ENCODE measurements around the gene ADAMTS13. TPM values are rescaled to one million over a fixed set of nuclear protein-coding genes. Genes with fewer than 3 reads are reported as not detected.

The ADAMTS13 gene
- total RNA-seq, 1 donor from 2014 or later, result 3.5 TPM

DNA sequence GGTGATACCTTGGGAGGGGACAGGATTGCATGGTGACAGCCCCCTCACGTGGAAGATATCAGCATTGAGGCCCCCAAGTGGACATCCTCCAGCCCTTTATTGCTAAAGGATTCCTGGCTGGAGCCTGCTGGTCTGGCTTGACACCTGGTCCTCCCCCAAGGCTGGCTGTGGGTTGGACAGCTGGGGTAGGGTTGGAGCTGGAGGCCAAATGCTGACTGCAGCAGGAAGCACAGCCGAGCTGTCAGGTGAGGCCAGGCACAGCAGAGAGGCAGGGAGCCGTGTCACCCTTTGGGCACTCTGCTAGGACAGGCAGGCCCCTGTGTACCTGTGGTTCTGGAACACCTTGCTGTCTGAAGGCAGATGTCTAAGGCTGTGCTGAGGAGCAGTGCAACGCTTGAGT, 39.8 kb downstream of the ADAMTS13 start:
- H3K4me1 ChIP-seq, result peaks cover 0 to 12% of the 10 kb centered on the region in 2 donors
- intact Hi-C loops (cut with DNase I), result no loop called here

DNA sequence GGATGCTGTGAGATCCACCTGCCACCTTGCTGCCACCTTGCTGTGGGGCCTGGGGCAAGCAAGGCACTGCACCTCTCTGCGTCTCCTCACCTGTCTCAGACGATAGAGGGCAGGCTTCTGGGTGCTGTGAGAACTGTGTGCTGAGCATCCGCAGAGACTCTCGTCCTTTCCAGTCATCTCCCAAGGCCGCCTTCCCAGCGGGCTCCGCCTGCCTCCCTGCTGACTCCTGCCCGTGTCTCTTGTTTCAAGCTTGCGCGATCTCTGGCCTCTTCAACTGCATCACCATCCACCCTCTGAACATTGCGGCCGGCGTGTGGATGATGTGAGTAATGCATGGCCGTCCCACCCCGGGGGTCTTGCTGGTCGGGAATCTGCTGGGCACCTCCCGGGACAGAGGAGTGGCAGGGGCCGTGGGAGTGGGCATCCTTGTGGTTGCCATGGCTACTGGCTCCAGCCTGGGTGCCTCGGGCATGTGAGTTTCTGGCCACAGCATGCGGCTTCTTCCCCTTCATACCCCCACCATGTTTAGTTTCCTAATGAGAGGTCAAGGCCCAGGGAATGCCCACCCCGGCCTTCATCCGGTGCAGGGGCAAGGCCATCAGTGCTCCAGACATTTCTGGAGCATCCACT, 41.2 kb downstream of the ADAMTS13 start:
- Histone ChIP-seq H3K27me3 (no peaks in the 10 kb centered on the region), H3K36me3 (peaks cover 12% of the 10 kb centered on the region in 2 donors), H3K4me1 (peaks cover 0 to 12% of the 10 kb centered on the region in 2 donors), H3K27ac (no peak overlapping the region), H3K4me3 (no peak overlapping the region), H3K9me3 (no peaks in the 10 kb centered on the region)
- TF ChIP-seq, protein P1, sequence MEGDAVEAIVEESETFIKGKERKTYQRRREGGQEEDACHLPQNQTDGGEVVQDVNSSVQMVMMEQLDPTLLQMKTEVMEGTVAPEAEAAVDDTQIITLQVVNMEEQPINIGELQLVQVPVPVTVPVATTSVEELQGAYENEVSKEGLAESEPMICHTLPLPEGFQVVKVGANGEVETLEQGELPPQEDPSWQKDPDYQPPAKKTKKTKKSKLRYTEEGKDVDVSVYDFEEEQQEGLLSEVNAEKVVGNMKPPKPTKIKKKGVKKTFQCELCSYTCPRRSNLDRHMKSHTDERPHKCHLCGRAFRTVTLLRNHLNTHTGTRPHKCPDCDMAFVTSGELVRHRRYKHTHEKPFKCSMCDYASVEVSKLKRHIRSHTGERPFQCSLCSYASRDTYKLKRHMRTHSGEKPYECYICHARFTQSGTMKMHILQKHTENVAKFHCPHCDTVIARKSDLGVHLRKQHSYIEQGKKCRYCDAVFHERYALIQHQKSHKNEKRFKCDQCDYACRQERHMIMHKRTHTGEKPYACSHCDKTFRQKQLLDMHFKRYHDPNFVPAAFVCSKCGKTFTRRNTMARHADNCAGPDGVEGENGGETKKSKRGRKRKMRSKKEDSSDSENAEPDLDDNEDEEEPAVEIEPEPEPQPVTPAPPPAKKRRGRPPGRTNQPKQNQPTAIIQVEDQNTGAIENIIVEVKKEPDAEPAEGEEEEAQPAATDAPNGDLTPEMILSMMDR (IDR thresholded peaks at IDR 0.05), result no peak
- intact Hi-C loops (cut with DNase I), result no loop called here
- no peak for DNase-seq (ENCODE audit: low spot score in 2 of 2)

More for the DNA sequence above, 39.8 kb downstream of the ADAMTS13 start:
- no peaks in the 10 kb centered on the region for H3K9me3 ChIP-seq
- no peak for DNase-seq (ENCODE audit: low spot score in 2 of 2)
- H3K36me3 ChIP-seq, result peaks cover 8% of the 10 kb centered on the region in 2 donors
- no peak overlapping the region for H3K4me3 ChIP-seq
- H3K27me3 ChIP-seq, result no peaks in the 10 kb centered on the region
- H3K27ac ChIP-seq, result no peak overlapping the region
- TF ChIP-seq, protein P1 (IDR thresholded peaks at IDR 0.05), result no peak

GRCh38 chr9:133463864-133464615, 41.9 kb downstream of the ADAMTS13 start:
- Histone ChIP-seq H3K27me3 (no peaks in the 10 kb centered on the region), H3K9me3 (no peaks in the 10 kb centered on the region), H3K4me1 (peaks cover 0 to 9% of the 10 kb centered on the region in 2 donors), H3K4me3 (no peak overlapping the region), H3K27ac (no peak overlapping the region), H3K36me3 (peaks cover 17 to 19% of the 10 kb centered on the region in 2 donors)
- no peak for DNase-seq (ENCODE audit: low spot score in 2 of 2)
- intact Hi-C loops (cut with DNase I), result no loop called here
- TF ChIP-seq, protein P1 (IDR thresholded peaks at IDR 0.05), result no peak

DNA sequence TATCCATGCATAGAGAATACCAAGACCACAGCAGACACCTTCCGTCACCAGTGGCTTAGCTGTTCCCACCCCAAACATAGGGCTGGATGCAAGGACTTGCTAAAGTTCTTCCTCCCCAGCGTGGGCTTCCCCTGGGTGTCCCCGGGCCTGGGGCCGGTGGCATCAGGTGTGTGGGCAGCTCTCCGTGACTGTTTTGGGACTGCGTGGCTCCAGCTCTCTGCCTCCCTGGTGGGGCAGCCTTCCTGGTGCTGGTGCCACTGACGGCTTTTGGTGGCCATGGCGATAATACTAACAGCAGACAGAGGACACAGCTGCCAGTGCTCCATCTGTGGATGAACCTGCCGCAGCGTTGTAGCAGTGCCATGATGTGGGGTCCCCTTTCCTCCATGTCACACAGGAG, 42.5 kb downstream of the ADAMTS13 start:
- H3K27ac ChIP-seq, result no peak overlapping the region
- H3K4me1 ChIP-seq, result peaks cover 0 to 7% of the 10 kb centered on the region in 2 donors
- no peak for DNase-seq (ENCODE audit: low spot score in 2 of 2)
- H3K27me3 ChIP-seq, result no peaks in the 10 kb centered on the region
- H3K9me3 ChIP-seq, result no peaks in the 10 kb centered on the region
- intact Hi-C loops (cut with DNase I), result no loop called here
- TF ChIP-seq, protein P1 (IDR thresholded peaks at IDR 0.05), result no peak
- H3K36me3 ChIP-seq, result peaks cover 19 to 25% of the 10 kb centered on the region in 2 donors
- no peak overlapping the region for H3K4me3 ChIP-seq

DNA sequence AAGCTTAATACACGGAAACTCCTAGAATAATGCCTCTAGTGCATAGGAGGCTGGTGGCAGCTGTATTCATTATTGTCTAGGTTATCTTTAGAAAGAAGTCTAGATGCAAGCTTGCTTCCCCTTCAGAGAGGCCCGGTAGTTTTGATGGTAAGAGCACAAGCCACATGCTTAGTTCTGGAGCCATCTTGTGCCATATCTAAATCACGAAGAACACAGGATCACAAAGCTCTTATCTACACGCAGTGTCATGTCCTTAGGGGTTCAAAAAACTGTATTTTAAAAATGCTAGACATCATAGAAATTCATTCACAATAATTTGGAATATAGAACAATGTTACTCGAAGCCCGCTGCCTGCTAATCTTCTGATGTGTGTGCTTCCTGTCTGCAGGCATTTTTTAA, 43.8 kb downstream of the ADAMTS13 start:
- no peaks in the 10 kb centered on the region for H3K27me3 ChIP-seq
- H3K9me3 ChIP-seq, result no peaks in the 10 kb centered on the region
- H3K27ac ChIP-seq, result no peak overlapping the region
- intact Hi-C loops (cut with DNase I), result no loop called here
- no peak overlapping the region for H3K4me3 ChIP-seq
- peaks cover 19 to 26% of the 10 kb centered on the region in 2 donors for H3K36me3 ChIP-seq
- peaks cover 0 to under 1% of the 10 kb centered on the region in 2 donors for H3K4me1 ChIP-seq
- TF ChIP-seq, protein P1 (IDR thresholded peaks at IDR 0.05), result no peak
- DNase-seq (ENCODE audit: low spot score in 2 of 2), result no peak
